ENCODE measurements around the gene IRS2. TPM values are rescaled to one million over a fixed set of nuclear protein-coding genes. Genes with fewer than 3 reads are reported as not detected.

IRS2 gene
- total and polyA plus RNA-seq, 2 of the 8 experiments (the other 6 are each of a cell fraction or from before 2014, with no cell fraction given) = 2.6 to 17.0 TPM

DNA sequence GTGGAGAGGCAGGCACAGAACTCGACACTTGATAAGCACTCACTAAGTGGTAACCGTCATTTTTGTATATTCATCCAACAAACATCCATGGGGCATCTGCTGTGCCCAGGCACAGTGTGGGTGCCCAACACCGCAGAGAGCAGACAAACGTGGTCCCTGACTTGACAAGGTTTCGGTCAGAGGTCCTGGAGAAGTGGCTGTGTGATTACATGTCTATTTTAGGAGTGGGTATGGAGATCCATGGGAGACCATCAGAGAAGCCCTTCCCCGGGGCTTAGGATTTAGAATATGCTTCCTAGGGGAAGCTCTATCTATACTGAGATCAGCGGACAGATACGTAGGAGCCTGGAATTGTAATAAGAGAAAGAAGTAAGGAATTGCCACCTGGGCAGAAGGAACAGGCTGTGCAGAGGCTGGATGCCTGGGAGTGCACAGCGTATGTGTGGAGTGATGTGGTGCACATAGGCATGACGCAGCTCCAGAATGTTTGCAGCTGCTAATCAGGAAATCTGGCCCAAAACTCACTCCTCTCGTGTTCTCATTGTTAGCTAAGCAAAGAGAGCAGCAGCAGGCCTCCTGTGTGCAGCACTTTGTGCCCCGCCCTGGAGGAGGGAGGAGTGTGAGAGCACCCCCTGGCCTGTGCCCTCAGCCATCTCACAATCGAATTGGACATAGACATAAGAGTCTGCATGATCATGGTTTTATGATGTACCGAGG is 23.0 kb upstream of the IRS2 start:
- H4K5ac ChIP-seq (ENCODE audit: insufficient read length, low read depth, low read length) = no peak overlapping the region
- H4K8ac ChIP-seq (ENCODE audit: extremely low read depth, insufficient read depth, low read length) = no peak overlapping the region; the same call in 1 of the 2 replicates
- no peaks in the 10 kb centered on the region for H3K23me2 ChIP-seq (ENCODE audit: low read depth, low read length)
- H2BK5ac ChIP-seq (ENCODE audit: low read depth, low read length) = no peak overlapping the region
- H2BK20ac ChIP-seq (ENCODE audit: low read length) = 0 out of 2 replicates have a peak overlapping the region, but pooled peaks have one; percentile 61
- ChIA-PET POLR2A (ENCODE audit: partially characterized antibody) (no interaction called here), CTCF (ENCODE audit: partially characterized antibody) (interaction anchor here (0.6 to 1.5 kb wide), 4 partner anchors 10 to 694 kb away, joined by 3 to 5 read pairs (median 3); no protein-coding TSS in a partner anchor)
- H3K14ac ChIP-seq (ENCODE audit: insufficient read length) = no peak overlapping the region
- no peak overlapping the region for H3K4ac ChIP-seq (replicated peaks; ENCODE audit: insufficient read length, low read depth, low read length)
- no peaks in the 10 kb centered on the region for H3K9me3 ChIP-seq (ENCODE audit: insufficient read depth in 2 of 2, low read depth in 1 of 2, low read length in 1 of 2)
- H3K4me2 ChIP-seq (ENCODE audit: insufficient read depth in 1 of 2, low read depth in 2 of 2, low read length in 2 of 2) = no peak overlapping the region
- no peak overlapping the region for H3K56ac ChIP-seq (replicated peaks; ENCODE audit: insufficient read length, low read depth, low read length)
- no peak overlapping the region for H4K91ac ChIP-seq (replicated peaks; ENCODE audit: insufficient read length, low read length)
- DNase-seq (ENCODE audit: low read depth in 1 of 2, low spot score in 2 of 2) (no peak), FAIRE-seq (no peak)
- no peak overlapping the region for H3K27ac ChIP-seq (ENCODE audit: low read depth, low read length)
- H2AK5ac ChIP-seq (ENCODE audit: low read depth, low read length) = no peak overlapping the region
- no peaks in the 10 kb centered on the region; a peak in 1 of 7 replicates for H3K4me1 ChIP-seq (replicated peaks in 1 of 4; ENCODE audit: control insufficient read depth in 3 of 4, insufficient read depth in 4 of 4, low read length in 3 of 4)
- no peak overlapping the region for H2BK12ac ChIP-seq (ENCODE audit: low read depth, low read length)
- no peak overlapping the region for H2AFZ ChIP-seq (ENCODE audit: low read length)
- H3K36me3 ChIP-seq (ENCODE audit: control insufficient read depth in 2 of 4, insufficient read depth in 4 of 4, low read length in 3 of 4) = no peaks in the 10 kb centered on the region
- 88% methylated on average over 14 of the region's 14 CpGs; no CpG with 5 or more reads in 1 of the 2 experiments for WGBS, 2 experiments (ENCODE audit: extremely low coverage in 1 of 2, insufficient coverage in 1 of 2, insufficient read length in 1 of 2, insufficient replicate concordance in 2 of 2, low coverage in 1 of 2, low lambda C conversion rate in 2 of 2, missing lambda C conversion rate in 1 of 2)
- H3K79me2 ChIP-seq (ENCODE audit: control insufficient read depth in 1 of 2, insufficient read depth in 2 of 2, low read length in 2 of 2) = no peaks in the 10 kb centered on the region
- H3K4me3 ChIP-seq (ENCODE audit: extremely low read depth in 1 of 4, insufficient read depth in 2 of 4, low read depth in 3 of 4, low read length in 4 of 4) = no peak overlapping the region
- no peaks in the 10 kb centered on the region for H4K20me1 ChIP-seq (replicated peaks in 1 of 2; ENCODE audit: control insufficient read depth in 1 of 2, insufficient read depth in 2 of 2, low read length in 2 of 2)
- H3K23ac ChIP-seq (ENCODE audit: insufficient read length) = no peak overlapping the region
- H3K18ac ChIP-seq (ENCODE audit: extremely low read depth, low read length) = no peak overlapping the region
- H2BK120ac ChIP-seq (replicated peaks; ENCODE audit: low read depth, low read length) = no peak overlapping the region
- no peak overlapping the region for H3K9ac ChIP-seq (replicated peaks in 1 of 4; ENCODE audit: extremely low read depth in 1 of 4, low read depth in 3 of 4, low read length in 3 of 4)
- no peak overlapping the region for H2BK15ac ChIP-seq (ENCODE audit: low read length)
- TF ChIP-seq ASH2L (IDR thresholded peaks at IDR 0.05; ENCODE audit: low read length) = no peak
- TF ChIP-seq CREB1 (IDR thresholded peaks at IDR 0.05) = no peak
- TF ChIP-seq SIX5 (IDR thresholded peaks at IDR 0.05; ENCODE audit: low read depth, low read length) = no peak
- no peak for TF ChIP-seq KDM4A (IDR thresholded peaks at IDR 0.05; ENCODE audit: low read depth, low read length, severe bottlenecking)
- no peak for TF ChIP-seq SUZ12 (IDR thresholded peaks at IDR 0.05; ENCODE audit: low read length)
- H3K79me1 ChIP-seq (ENCODE audit: low read depth, low read length) = no peaks in the 10 kb centered on the region
- H3K27me3 ChIP-seq (replicated peaks in 1 of 4; ENCODE audit: control insufficient read depth in 3 of 4, extremely low read depth in 1 of 4, insufficient read depth in 3 of 4, low read length in 3 of 4) = no peaks in the 10 kb centered on the region

All from H1 (cell line).